NCI-H526 (cell line): ENCODE measurements around the gene IL33.
A peak's percentile ranks its signal among the peaks of the same experiment; 100 is the strongest.

Experiments
- DNase-seq, 2 experiments: peaks; one replicate each; lab custom pipeline; 2025; lab: John Stamatoyannopoulos, UW

The IL33 gene

DNA sequence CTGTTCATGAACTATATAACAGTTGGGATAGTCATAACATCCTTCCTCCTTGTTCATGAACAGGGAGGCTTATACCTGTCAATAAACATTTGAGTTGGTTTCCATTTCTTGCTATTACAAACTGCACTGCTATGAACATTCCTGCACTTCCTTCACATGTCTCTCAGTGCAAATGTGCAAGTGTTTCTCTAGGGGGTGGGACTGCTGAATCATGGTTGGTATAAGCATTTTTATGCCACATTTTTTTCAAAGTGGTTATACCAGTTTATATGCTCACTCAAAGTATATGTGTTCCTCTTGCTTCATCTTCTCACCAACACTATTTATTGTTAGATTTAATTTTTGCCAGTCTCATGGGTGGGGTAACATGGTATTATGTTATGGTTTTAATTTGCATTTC, 86.8 kb downstream of the IL33 start:
- no peak for DNase-seq

- no peak for DNase-seq
Observed at GRCh38 chr9:6304232-6304631, 88.6 kb downstream of the IL33 start.

GRCh38 chr9:6305954-6306563, 90.5 kb downstream of the IL33 start:
- DNase-seq = peak; percentile 16 to 65
